AG08396 (cell line): ENCODE results near the gene DNAL4.

ENCODE experiments used
- DNase-seq: peaks from one replicate; pipeline ENCODE4 v3.0.0; 2012; ENCODE audit warnings: low spot score, mixed read lengths

The DNAL4 gene

GRCh38 chr22:38758276-38758945 is 35.5 kb downstream of the DNAL4 start:
- no peak for DNase-seq

- DNase-seq: no peak
These were observed 36.5 kb downstream of the DNAL4 start for GRCh38 chr22:38757464-38757757.

DNA sequence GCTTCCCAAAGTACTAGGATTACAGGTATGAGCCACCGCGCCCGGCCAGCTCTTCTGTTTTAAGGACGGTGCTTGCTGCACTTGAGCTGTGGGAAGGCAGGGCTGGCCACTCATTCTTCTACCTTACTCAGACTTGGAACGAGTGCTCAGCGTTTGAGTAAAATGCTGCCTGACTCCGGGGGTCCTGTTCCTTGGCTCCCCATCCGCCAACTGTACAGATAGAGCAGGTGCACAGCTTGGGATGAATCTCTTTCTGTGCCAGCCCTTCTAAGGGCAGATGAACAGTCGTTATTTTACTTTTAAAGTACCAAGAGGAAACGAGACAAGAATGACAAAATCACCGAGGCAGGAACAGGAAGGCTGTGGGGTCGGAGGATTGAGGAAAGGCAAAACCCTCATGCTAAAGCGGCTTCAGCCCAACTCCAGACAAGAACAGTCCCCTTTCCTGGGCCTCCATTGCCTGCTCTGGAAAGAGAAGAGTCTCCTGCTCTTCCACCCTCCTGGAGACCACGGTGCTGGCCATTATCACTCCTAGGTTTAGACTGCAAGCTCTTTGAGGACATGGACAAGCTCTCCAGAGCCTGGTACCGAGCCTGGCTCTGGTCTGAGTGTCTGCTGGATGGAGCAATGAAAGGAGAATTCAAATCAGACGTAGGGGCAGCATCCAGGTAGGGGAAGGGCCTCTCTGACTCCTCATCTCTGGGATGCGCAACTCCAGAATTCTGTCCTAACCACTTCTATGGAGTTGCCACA is 37.1 kb downstream of the DNAL4 start:
- DNase-seq: no peak

DNA sequence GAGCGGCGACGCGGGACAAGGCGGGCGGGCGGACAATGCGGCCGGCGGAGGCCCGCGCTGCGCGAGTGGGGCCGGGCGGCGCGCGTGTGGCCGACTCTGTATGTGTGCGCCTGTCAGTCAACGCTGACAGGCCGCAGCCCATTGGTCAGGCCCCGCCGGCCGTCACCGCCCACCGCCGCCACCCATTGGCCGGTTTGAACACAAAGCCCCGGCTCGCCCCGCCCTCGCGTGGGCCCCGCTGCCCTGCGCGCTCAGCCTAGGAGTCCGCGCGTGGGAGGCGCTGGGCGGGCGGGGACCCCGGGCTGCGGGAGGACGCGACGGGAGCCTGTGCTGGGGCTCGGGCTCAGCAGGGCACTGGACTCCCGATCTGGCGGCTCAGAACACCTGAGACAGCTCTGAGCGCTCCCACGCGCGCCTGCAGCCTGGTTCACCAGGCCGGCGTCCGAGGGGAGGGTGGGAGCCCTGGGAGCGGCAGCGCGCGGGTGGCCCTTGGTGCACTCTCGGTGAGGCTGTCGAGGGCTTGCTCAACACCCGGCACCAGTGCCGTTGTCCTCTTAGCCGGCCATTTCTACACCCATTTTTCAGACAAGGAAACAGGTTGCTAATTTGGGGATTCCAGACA is 37.9 kb downstream of the DNAL4 start, which contains the start of gene SUN2:
SUN2 (minus strand) TSS at position 88 of the 622 bp plus-strand sequence. CDS start 3,370 bp downstream, outside the sequence.
- DNase-seq: peak; percentile 99

- DNase-seq: peak; percentile 97
These were observed 38.6 kb downstream of the DNAL4 start for GRCh38 chr22:38755155-38755910.

- peak; percentile 62 for DNase-seq
These were observed 39.2 kb downstream of the DNAL4 start for GRCh38 chr22:38754751-38755154.

GRCh38 chr22:38753948-38754750 is 39.8 kb downstream of the DNAL4 start:
- DNase-seq: peak; percentile 42

DNA sequence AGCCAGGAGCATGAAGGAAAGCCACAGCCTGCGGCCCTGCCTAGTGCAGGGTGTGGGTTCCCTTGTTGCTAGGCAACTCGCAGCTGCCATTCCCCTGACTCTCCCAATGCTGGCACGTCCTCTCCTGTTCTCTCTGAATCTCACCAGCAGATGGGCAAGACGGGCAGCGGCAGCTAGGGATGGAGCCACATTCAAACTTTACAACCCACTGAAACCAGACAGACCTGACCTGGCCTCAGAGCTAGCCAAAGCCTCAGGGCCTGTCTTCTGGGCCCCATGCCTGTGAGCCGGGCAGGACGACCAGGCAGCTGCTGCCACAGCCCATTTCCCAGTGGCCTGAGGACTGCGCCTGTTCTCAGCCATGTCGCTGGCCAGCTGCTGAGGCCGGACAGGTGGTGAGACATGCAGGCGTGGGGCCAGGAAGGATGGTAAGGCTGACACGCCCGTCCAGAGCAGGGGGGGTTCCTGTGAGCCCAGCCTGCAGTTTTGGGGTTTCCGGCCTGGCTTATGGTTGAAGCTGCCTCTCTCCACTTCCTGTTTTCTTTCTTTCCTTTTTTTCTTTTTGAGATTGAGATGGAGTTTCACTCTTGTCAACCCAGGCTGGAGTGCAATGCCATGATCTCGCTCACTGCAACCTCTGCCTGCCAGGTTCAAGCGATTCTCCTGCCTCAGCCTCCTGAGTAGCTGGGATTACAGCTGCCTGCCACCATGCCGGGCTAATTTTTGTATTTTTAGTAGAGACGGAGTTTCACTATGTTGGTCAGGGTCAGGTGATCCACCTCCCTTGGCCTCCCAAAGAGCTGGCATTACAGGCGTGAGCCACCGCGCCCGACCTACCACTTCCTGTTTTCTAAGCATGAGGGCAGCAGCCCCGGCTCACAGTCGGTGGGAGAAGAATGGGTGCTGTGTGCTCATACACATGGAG is 42.3 kb downstream of the DNAL4 start:
- DNase-seq: no peak

DNA sequence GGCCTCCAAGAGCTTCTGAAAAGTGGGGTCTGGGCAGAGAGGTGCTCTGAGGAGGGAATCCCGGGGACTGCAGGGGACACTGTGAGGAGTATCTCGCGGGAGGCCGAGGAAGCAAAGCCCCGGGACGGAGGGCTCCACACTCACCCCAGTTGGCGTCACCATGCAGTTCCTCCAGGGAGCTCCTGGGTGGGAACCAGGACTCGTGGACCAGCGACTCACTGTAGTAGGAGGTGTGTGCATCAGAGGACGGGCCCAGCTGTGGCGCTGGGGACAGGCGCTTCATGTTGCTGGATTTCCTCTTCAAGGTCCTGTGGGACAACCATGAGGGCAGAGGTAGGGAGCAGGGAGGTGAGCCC is 42.9 kb downstream of the DNAL4 start:
- DNase-seq: no peak

DNA sequence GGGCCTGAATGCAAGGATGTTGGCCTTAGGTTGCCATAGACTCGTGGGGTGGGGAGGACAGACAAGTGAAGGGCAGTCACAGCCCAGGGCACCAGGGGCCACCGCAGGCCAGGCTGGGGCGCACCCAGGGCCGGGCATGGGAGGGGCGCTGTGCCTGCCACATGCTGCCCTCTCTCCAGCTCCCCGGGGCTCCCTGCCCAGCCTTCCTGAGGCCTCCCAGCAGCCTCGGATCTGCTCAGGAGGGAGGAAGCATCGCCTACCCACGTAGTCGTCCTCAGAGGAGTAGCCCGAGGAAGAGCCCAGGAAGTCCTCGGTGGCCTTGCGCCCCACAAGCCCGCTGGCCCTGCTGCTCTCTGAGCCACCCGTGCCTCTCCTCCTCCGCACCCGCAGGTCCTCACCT is 43.3 kb downstream of the DNAL4 start:
- no peak for DNase-seq

- no peak for DNase-seq
These were observed 43.8 kb downstream of the DNAL4 start for GRCh38 chr22:38750104-38750503.

DNA sequence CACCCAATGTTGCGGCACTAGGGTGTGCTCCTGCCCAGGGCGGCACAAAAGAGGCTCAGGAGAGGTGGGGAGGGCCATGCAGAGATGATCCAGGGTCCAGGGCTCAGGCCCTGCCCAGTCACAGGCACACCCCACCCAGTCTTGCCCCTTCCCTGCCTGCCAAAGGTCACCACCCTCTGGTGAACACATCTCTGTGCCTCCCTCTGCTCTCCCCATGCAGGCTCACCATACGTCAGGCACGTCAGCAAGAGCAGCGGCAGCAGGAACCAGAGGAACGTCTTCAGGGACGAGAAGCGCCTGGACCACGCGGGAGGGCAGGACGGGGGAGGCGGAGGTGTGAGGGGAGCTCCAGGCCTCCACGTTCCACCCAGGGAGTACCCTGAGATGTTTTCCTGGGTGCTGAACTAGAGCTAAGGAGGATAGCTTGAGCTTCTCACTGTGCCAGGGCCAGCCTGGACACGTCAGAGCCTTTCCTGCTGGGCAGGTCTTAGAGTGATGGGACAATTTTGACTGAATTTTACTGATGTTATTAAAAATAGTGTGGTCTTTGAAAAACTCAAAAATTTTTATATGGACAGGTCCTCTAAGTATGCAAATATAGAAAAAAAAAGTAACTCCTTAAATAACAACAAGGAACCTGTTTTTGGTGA is 45.3 kb downstream of the DNAL4 start:
- no peak for DNase-seq

- DNase-seq: no peak
These were observed 48.1 kb downstream of the DNAL4 start for GRCh38 chr22:38745676-38746460.

GRCh38 chr22:38744981-38745380 is 49.0 kb downstream of the DNAL4 start:
- DNase-seq: no peak

DNA sequence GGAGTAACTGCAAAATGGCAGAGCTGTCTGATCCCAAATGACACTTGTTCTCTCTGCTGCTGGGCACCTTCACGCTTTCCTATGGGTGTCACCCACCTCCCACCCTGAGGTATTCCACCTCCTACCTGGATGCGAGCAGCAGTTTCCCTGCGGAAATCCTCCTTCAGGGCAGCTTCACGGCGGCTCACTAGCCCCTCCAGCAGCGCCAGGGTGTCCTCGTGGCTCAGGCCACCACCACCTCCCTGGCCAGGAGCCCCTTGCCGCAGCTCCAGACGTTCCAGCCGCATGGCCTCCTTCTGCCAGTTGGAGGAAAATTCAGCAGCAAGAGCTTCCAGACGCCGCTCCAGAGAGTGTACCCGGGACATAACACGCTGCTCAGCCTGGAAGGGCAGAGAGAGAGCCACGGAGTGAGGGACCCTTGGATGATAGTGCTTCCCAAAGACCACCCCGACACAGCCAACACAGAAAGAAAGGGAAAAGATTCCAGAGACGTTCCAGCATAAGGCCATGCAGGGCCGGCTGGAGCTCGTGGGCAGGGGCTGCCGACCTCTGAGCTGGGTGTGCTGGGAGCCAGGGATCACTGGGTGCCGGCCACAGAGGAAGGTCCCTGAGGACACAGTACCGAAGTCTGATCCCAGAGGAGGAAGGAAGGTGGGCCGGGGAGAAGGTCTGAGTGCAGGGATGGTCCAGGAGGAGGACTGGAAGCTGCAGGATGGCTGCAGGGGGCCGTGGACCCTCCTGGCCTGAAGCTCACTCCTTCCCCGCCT is 51.6 kb downstream of the DNAL4 start:
- no peak for DNase-seq

GRCh38 chr22:38741576-38741975 is 52.4 kb downstream of the DNAL4 start:
- DNase-seq: no peak

GRCh38 chr22:38741166-38741565 is 52.8 kb downstream of the DNAL4 start:
- no peak for DNase-seq

DNA sequence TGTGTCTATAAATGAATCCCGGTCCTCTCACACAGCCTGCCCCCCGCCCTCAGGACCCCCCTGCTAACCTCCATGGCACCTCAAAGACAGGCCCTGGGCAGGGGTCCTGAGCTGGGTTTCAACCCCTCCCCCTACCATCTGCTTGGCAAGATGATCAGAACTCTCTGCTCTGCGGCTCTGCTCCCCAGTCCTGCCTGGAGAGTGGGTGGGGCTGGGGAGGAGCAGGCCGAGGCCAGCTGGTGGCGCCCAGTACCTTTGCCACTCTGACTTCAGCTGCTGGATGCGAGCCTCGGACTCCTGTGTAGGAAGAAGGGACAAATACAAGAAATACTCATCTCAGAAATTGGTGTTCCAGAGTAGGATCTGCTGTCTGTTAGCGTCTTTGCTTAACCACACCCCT is 53.2 kb downstream of the DNAL4 start:
- DNase-seq: no peak
